H1 (cell line): ENCODE measurements around the gene ALPP. TPM values are rescaled to one million over a fixed set of nuclear protein-coding genes. Genes with fewer than 3 reads are reported as not detected.

Source experiments
- CTCF ChIA-PET: fragments of 300-600 bp; sonication (Branson Sonifier 250); formaldehyde crosslinking; loops from one replicate; lab custom pipeline; 2021; ENCODE audit not compliant: partially characterized antibody; lab: Charles Lee
- POLR2A ChIA-PET: fragments of 300-600 bp; sonication (Branson Sonifier 250); formaldehyde crosslinking; loops from one replicate; lab custom pipeline; 2021; ENCODE audit warnings: inconsistent platforms; ENCODE audit not compliant: partially characterized antibody; lab: Charles Lee
- DNase-seq, 2 experiments: peaks; one replicate each; pipeline versions ENCODE4 v3.0.0 to v3.0.0-alpha.2; 2010 to 2022; ENCODE audit warnings: low spot score in 2 of 2, low read depth in 1 of 2, mixed read lengths in 1 of 2
- FAIRE-seq: peaks from 2 replicates; lab custom pipeline; 2011; peaks lifted over from hg19 to GRCh38; lab: Jason Lieb, UNC
- H2AFZ ChIP-seq: 2 replicates; pipeline ENCODE4 v1.8.1; 2012; ENCODE audit warnings: low read length, inconsistent platforms
- H2AK5ac ChIP-seq: 2 replicates; pipeline ENCODE4 v1.6.1; 2013; ENCODE audit warnings: low read depth, low read length
- H2BK120ac ChIP-seq: replicated peaks from 2 replicates; pipeline ENCODE3; 2013; ENCODE audit warnings: low read depth, low read length, inconsistent platforms
- H2BK12ac ChIP-seq: 2 replicates; pipeline ENCODE4 v1.6.1; 2013; ENCODE audit warnings: low read depth, low read length
- H2BK15ac ChIP-seq: 2 replicates; pipeline ENCODE4 v1.6.1; 2013; ENCODE audit warnings: low read length
- H2BK20ac ChIP-seq: 2 replicates; pipeline ENCODE4 v1.6.1; 2013; ENCODE audit warnings: low read length
- H2BK5ac ChIP-seq: 2 replicates; pipeline ENCODE4 v1.6.1; 2013; ENCODE audit warnings: low read depth, low read length
- H3K14ac ChIP-seq: 2 replicates; pipeline ENCODE4 v1.6.1; 2013; ENCODE audit warnings: inconsistent platforms; ENCODE audit not compliant: insufficient read length
- H3K18ac ChIP-seq: 2 replicates; pipeline ENCODE4 v1.6.1; 2013; ENCODE audit warnings: low read length; ENCODE audit errors: extremely low read depth
- H3K23ac ChIP-seq: 2 replicates; pipeline ENCODE4 v1.6.1; 2013; ENCODE audit warnings: inconsistent platforms; ENCODE audit not compliant: insufficient read length
- H3K23me2 ChIP-seq: 2 replicates; pipeline ENCODE4 v1.6.1; 2013; ENCODE audit warnings: low read depth, low read length
- H3K27ac ChIP-seq: 2 replicates; pipeline ENCODE4 v1.6.1; 2011; ENCODE audit warnings: low read depth, low read length, inconsistent platforms
- H3K27me3 ChIP-seq, 4 experiments: replicated peaks in 1 of 4; 1 replicate in 1 of 4; 2 replicates in 3 of 4; pipeline versions ENCODE4 v1.6.1 to v1.8.1; 2011 to 2013; ENCODE audit warnings: low read length in 3 of 4, mild to moderate bottlenecking in 3 of 4, inconsistent platforms in 2 of 4, mixed read lengths in 2 of 4, moderate library complexity in 1 of 4; ENCODE audit not compliant: control insufficient read depth in 3 of 4, insufficient read depth in 3 of 4; ENCODE audit errors: extremely low read depth in 1 of 4
- H3K36me3 ChIP-seq, 4 experiments: 2 replicates each; pipeline versions ENCODE4 v1.6.1 to v1.8.1; 2011 to 2013; ENCODE audit warnings: mild to moderate bottlenecking in 4 of 4, low read length in 3 of 4, moderate library complexity in 2 of 4, control low read depth in 1 of 4, inconsistent platforms in 1 of 4; ENCODE audit not compliant: insufficient read depth in 4 of 4, control insufficient read depth in 2 of 4
- H3K4ac ChIP-seq: replicated peaks from 2 replicates; pipeline ENCODE3; 2013; ENCODE audit warnings: low read length, low read depth, mixed read lengths, inconsistent platforms; ENCODE audit not compliant: insufficient read length
- H3K4me1 ChIP-seq, 4 experiments: replicated peaks in 1 of 4; 1 replicate in 1 of 4; 2 replicates in 3 of 4; pipeline versions ENCODE4 v1.6.1 to v1.8.1; 2011 to 2013; ENCODE audit warnings: low read length in 3 of 4, inconsistent platforms in 2 of 4, mixed read lengths in 1 of 4; ENCODE audit not compliant: insufficient read depth in 4 of 4, control insufficient read depth in 3 of 4
- H3K4me2 ChIP-seq, 2 experiments: 2 replicates each; pipeline versions ENCODE4 v1.6.1 to v1.8.1; 2011 to 2013; ENCODE audit warnings: low read depth in 2 of 2, low read length in 2 of 2, control low read depth in 1 of 2, inconsistent platforms in 1 of 2, mild to moderate bottlenecking in 1 of 2; ENCODE audit not compliant: insufficient read depth in 1 of 2
- H3K4me3 ChIP-seq, 4 experiments: fragments of 200-600, 300-600 bp in 1 of 4; sonication (generic), shearing (Covaris generic), sonication (Bioruptor Twin) in 1 of 4; 2 replicates each; pipeline versions ENCODE4 v1.5.1 to v1.8.1; 2011 to 2016; ENCODE audit warnings: low read length in 4 of 4, low read depth in 3 of 4, control low read depth in 2 of 4, inconsistent platforms in 2 of 4, mild to moderate bottlenecking in 2 of 4, mixed read lengths in 1 of 4, moderate library complexity in 1 of 4; ENCODE audit not compliant: insufficient read depth in 2 of 4; ENCODE audit errors: extremely low read depth in 1 of 4
- H3K56ac ChIP-seq: replicated peaks from 2 replicates; pipeline ENCODE3; 2013; ENCODE audit warnings: low read depth, mild to moderate bottlenecking, mixed read lengths, low read length, inconsistent platforms; ENCODE audit not compliant: insufficient read length
- H3K79me1 ChIP-seq: 2 replicates; pipeline ENCODE4 v1.6.1; 2013; ENCODE audit warnings: low read depth, low read length, control low read depth
- H3K79me2 ChIP-seq, 2 experiments: 2 replicates each; pipeline versions ENCODE4 v1.6.1 to v1.8.1; 2012 to 2013; ENCODE audit warnings: low read length in 2 of 2, mild to moderate bottlenecking in 2 of 2, inconsistent platforms in 1 of 2; ENCODE audit not compliant: insufficient read depth in 2 of 2, control insufficient read depth in 1 of 2
- H3K9ac ChIP-seq, 4 experiments: replicated peaks in 1 of 4; 1 replicate in 1 of 4; 2 replicates in 3 of 4; pipeline versions ENCODE4 v1.6.1 to v1.8.1; 2011 to 2013; ENCODE audit warnings: low read depth in 3 of 4, low read length in 3 of 4, control low read depth in 2 of 4, mild to moderate bottlenecking in 2 of 4, moderate library complexity in 2 of 4, inconsistent platforms in 1 of 4; ENCODE audit errors: extremely low read depth in 1 of 4
- H3K9me3 ChIP-seq, 2 experiments: 2 replicates each; pipeline versions ENCODE4 v1.6.1 to v1.8.1; 2012 to 2013; ENCODE audit warnings: mild to moderate bottlenecking in 2 of 2, moderate library complexity in 2 of 2, control low read depth in 1 of 2, inconsistent platforms in 1 of 2, low read depth in 1 of 2, low read length in 1 of 2, mixed read lengths in 1 of 2; ENCODE audit not compliant: insufficient read depth in 2 of 2
- H4K20me1 ChIP-seq, 2 experiments: replicated peaks in 1 of 2; 2 replicates each; pipeline versions ENCODE3 to v1.8.1; 2011 to 2013; ENCODE audit warnings: inconsistent platforms in 2 of 2, low read length in 2 of 2, mild to moderate bottlenecking in 1 of 2; ENCODE audit not compliant: insufficient read depth in 2 of 2, control insufficient read depth in 1 of 2
- H4K5ac ChIP-seq: 2 replicates; pipeline ENCODE4 v1.6.1; 2013; ENCODE audit warnings: low read length, low read depth, mixed read lengths, inconsistent platforms; ENCODE audit not compliant: insufficient read length
- H4K8ac ChIP-seq: 2 replicates; pipeline ENCODE4 v1.8.0; 2013; ENCODE audit warnings: mild to moderate bottlenecking, moderate library complexity, low read length, inconsistent platforms; ENCODE audit not compliant: insufficient read depth; ENCODE audit errors: extremely low read depth
- H4K91ac ChIP-seq: replicated peaks from 2 replicates; pipeline ENCODE3; 2013; ENCODE audit warnings: low read length, mixed read lengths, inconsistent platforms; ENCODE audit not compliant: insufficient read length
- BRCA1 ChIP-seq: IDR thresholded peaks from 2 replicates; pipeline ENCODE4 v1.6.1; 2012; ENCODE audit warnings: low read depth, low read length, improper control_type of control experiment
- CBX8 ChIP-seq: fragments of 300-800, 300-1000 bp; sonication (generic); IDR thresholded peaks from 2 replicates; pipeline ENCODE4 v1.7.1; 2016; ENCODE audit warnings: low read depth, low read length, borderline replicate concordance
- EGR1 ChIP-seq: IDR thresholded peaks from 2 replicates; pipeline ENCODE4 v1.6.1; 2011; ENCODE audit warnings: low read depth, low read length, borderline replicate concordance
- JUN ChIP-seq: IDR thresholded peaks from 2 replicates; pipeline ENCODE4 v1.6.1; 2011; ENCODE audit warnings: low read depth, mild to moderate bottlenecking, improper control_type of control experiment, low read length
- KDM5A ChIP-seq: fragments of 200-600 bp; IDR thresholded peaks from 2 replicates; pipeline ENCODE4 v1.7.1; 2012; ENCODE audit warnings: mild to moderate bottlenecking, low read length, inconsistent platforms, mixed read lengths
- MAFK ChIP-seq: IDR thresholded peaks from 2 replicates; pipeline ENCODE4 v1.6.1; 2012; ENCODE audit warnings: low read depth, mild to moderate bottlenecking, improper control_type of control experiment, low read length
- NANOG ChIP-seq: IDR thresholded peaks from 2 replicates; pipeline ENCODE4 v1.6.1; 2011; ENCODE audit warnings: low read length, low read depth, mild to moderate bottlenecking, inconsistent platforms; ENCODE audit not compliant: insufficient read depth, poor library complexity, severe bottlenecking
- RNF2 ChIP-seq: fragments of 200-900, 300-1000 bp; sonication (generic); IDR thresholded peaks from 2 replicates; pipeline ENCODE4 v1.7.1; 2016; ENCODE audit warnings: borderline replicate concordance, low read depth, mild to moderate bottlenecking, antibody characterized with exemption, low read length; ENCODE audit not compliant: poor library complexity, severe bottlenecking; ENCODE audit errors: missing control alignments
- SIX5 ChIP-seq: IDR thresholded peaks from 2 replicates; pipeline ENCODE4 v1.6.1; 2011; ENCODE audit warnings: mild to moderate bottlenecking, low read depth, low read length
- SUZ12 ChIP-seq: fragments of 200-600 bp; sonication (generic); IDR thresholded peaks from 2 replicates; pipeline ENCODE4 v1.6.1; 2012; ENCODE audit warnings: mild to moderate bottlenecking, inconsistent platforms, low read length, moderate library complexity, mixed read lengths
- TBP ChIP-seq: IDR thresholded peaks from 2 replicates; pipeline ENCODE4 v1.6.1; 2011; ENCODE audit warnings: low read depth, low read length, improper control_type of control experiment
- TEAD4 ChIP-seq: IDR thresholded peaks from 2 replicates; pipeline ENCODE4 v1.6.1; 2012; ENCODE audit warnings: low read depth, low read length, inconsistent platforms, mixed read lengths
- WGBS, 2 experiments: shearing (Covaris generic) in 1 of 2; methylation state at CpG; one replicate each; pipeline versions ENCODE4 v1.1.6 to v1.1.7; 2013 to 2015; ENCODE audit warnings: low lambda C conversion rate in 2 of 2, mixed read lengths in 2 of 2, inconsistent platforms in 1 of 2, low coverage in 1 of 2, missing lambda C conversion rate in 1 of 2; ENCODE audit not compliant: insufficient replicate concordance in 2 of 2, insufficient coverage in 1 of 2, insufficient read length in 1 of 2; ENCODE audit errors: extremely low coverage in 1 of 2, missing lambda C conversion rate in 1 of 2; 5-methylcytosine and 5-hydroxymethylcytosine counted together
- polyA plus RNA-seq, 7 experiments: library from polyadenylated mRNA; depleted of rRNA in 3 of 7; stranded (reverse) in 5 of 7; unstranded in 2 of 7; fragments of >200 nt in 5 of 7; fragments of 200-250 nt in 2 of 7; gene quantifications; 1 replicate in 5 of 7; 2 replicates in 1 of 7; 4 replicates in 1 of 7; pipeline versions ENCODE4 v1.2.1 to v1.2.3, GENCODE V29; 2011 to 2013; ENCODE audit warnings: missing spikeins in 2 of 7, mixed read lengths in 2 of 7
- total RNA-seq: library from RNA; stranded (reverse); fragmentation: NEBNext Ultra II Directional; extraction: Animal tissue kit (Norgen Biotek cat#: 25700); gene quantifications from 2 replicates; pipeline ENCODE4 v1.2.1, GENCODE V29; 2021

Gene ALPP
- total and polyA plus RNA-seq, 2 of the 8 experiments (the other 6 are each of a cell fraction or from before 2014, with no cell fraction given): 0.15 TPM

DNA sequence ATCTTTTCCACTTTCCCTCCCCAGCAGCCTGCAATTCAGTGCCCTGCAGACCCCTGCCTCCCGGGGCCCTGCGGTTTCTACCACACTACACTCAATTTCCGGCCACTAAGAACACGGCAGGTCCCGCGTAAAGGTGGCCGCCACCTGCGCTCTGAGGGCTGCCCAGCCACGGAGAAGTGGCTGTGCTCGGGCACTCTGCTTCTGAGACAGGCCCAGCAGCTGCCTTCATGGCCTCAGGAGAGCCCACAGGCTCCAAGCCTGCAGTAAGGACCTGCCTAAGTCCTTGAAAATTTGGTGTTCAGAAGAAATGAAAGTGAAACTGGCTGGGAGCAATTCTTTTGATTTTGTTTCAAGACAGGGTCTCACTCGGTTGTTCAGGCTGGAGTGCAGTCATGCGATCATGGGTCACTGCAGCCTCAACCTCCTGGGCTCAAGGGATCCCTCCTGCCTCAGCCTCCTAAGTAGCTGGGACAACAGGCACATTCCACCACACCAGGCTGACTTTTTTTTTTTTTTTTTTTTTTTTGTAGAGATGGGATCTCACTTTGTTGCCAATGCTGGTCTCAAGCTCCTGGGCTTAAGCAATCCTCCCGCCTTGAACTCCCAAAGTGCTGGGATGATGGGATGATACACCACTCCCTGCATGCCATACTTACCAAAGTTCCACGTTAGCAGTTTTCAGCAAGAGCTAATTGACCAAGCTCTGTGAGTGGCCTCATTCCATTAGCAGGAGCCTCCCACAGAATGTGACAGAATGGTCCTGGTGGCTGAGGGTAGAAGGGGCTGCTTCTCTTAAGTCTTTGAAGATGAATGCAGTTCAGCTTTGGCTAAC, 14.6 kb upstream of the ALPP start:
- H2AK5ac ChIP-seq: no peak overlapping the region
- FAIRE-seq (no peak), DNase-seq (peak in 1 of 2 experiments; percentile 34)
- H3K56ac ChIP-seq: no peak overlapping the region
- no peak overlapping the region for H4K8ac ChIP-seq
- no peak overlapping the region for H3K4me2 ChIP-seq
- no peaks in the 10 kb centered on the region for H3K36me3 ChIP-seq
- no peaks in the 10 kb centered on the region for H3K27me3 ChIP-seq
- peak overlapping the region; percentile 40; the same call in 1 of the 2 replicates for H2BK15ac ChIP-seq
- H4K5ac ChIP-seq: no peak overlapping the region
- H3K27ac ChIP-seq: no peak overlapping the region
- ChIA-PET CTCF (interaction anchor here (0.6 to 9.5 kb wide), 25 partner anchors 12 to 463 kb away, joined by 3 to 100 read pairs (median 4); partner anchors contain the start of gene ALPP), POLR2A (interaction anchor here (0.8 to 2.3 kb wide), 4 partner anchors 13 to 25 kb away, joined by 3 to 4 read pairs (median 4); no protein-coding TSS in a partner anchor)
- H2AFZ ChIP-seq: no peak overlapping the region
- no peak overlapping the region for H2BK120ac ChIP-seq
- WGBS, 2 experiments: 88% methylated on average over 14 of the region's 14 CpGs; no CpG with 5 or more reads in 1 of the 2 experiments
- H3K4me3 ChIP-seq: no peak overlapping the region
- peak overlapping the region; percentile 38 for H3K4ac ChIP-seq
- no peaks in the 10 kb centered on the region for H3K9me3 ChIP-seq
- no peak overlapping the region for H3K14ac ChIP-seq
- no peak overlapping the region for H2BK12ac ChIP-seq
- no peak overlapping the region for H3K9ac ChIP-seq
- H3K4me1 ChIP-seq: peaks cover 0 to 16% (median 3%) of the 10 kb centered on the region in 4 experiments; a peak in 5 of 7 replicates
- no peaks in the 10 kb centered on the region for H3K79me1 ChIP-seq
- H3K18ac ChIP-seq: no peak overlapping the region
- no peak overlapping the region for H2BK20ac ChIP-seq
- no peak overlapping the region for H3K23ac ChIP-seq
- no peaks in the 10 kb centered on the region for H4K20me1 ChIP-seq
- no peak overlapping the region for H4K91ac ChIP-seq
- no peaks in the 10 kb centered on the region for H3K79me2 ChIP-seq
- no peaks in the 10 kb centered on the region for H3K23me2 ChIP-seq
- no peak overlapping the region for H2BK5ac ChIP-seq
- no peak for TF ChIP-seq BRCA1
- TF ChIP-seq CBX8: no peak
- no peak for TF ChIP-seq RNF2
- no peak for TF ChIP-seq NANOG
- TF ChIP-seq TEAD4: no peak
- no peak for TF ChIP-seq TBP
- TF ChIP-seq JUN: no peak
- no peak for TF ChIP-seq MAFK
- no peak for TF ChIP-seq SUZ12
- no peak for TF ChIP-seq KDM5A
- TF ChIP-seq EGR1: no peak
- no peak for TF ChIP-seq SIX5
